ENCODE measurements around the gene CTU2.
A peak's percentile ranks its signal among the peaks of the same experiment; 100 is the strongest.

CTU2 gene

DNA sequence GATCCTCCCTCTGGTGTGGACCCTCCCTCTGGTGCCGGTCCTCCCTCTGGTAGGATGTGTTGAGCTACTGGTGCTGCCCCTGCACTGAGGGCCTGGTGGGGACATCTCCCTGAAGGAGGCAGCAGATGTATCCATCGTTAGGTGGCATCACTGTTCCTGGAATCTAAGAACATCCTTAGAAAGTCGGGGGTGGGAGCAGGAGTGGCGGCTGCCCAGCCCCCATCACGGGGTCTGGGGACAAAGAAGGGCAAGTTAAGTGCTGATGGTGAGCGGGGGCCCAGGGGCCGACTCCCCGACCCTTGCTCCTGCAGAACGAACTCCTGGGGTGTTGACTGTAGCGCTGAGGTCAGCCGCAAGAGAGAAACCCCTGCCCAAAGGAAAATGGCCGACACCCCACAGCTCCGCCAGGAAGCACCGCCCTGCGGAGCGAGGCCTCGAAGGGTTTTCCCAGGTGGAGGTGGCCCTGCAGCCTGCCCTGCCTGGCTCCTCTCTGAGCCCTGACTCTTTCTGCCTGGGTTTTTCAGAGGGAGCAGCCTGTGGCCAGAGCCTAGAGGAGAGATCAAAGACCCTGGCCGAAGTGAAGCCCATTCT, 5.5 kb downstream of the CTU2 start:
- TF ChIP-seq GFI1B (tag by site-specific recombination; IDR thresholded peaks at IDR 0.05) (no peak), SP2 (tag by site-specific recombination; IDR thresholded peaks at IDR 0.05) (peak; percentile 25), ZSCAN16 (tag by site-specific recombination; IDR thresholded peaks at IDR 0.05) (no peak), ZNF548 (tag by site-specific recombination; IDR thresholded peaks at IDR 0.05) (no peak)
- TF ChIP-seq, protein P1, sequence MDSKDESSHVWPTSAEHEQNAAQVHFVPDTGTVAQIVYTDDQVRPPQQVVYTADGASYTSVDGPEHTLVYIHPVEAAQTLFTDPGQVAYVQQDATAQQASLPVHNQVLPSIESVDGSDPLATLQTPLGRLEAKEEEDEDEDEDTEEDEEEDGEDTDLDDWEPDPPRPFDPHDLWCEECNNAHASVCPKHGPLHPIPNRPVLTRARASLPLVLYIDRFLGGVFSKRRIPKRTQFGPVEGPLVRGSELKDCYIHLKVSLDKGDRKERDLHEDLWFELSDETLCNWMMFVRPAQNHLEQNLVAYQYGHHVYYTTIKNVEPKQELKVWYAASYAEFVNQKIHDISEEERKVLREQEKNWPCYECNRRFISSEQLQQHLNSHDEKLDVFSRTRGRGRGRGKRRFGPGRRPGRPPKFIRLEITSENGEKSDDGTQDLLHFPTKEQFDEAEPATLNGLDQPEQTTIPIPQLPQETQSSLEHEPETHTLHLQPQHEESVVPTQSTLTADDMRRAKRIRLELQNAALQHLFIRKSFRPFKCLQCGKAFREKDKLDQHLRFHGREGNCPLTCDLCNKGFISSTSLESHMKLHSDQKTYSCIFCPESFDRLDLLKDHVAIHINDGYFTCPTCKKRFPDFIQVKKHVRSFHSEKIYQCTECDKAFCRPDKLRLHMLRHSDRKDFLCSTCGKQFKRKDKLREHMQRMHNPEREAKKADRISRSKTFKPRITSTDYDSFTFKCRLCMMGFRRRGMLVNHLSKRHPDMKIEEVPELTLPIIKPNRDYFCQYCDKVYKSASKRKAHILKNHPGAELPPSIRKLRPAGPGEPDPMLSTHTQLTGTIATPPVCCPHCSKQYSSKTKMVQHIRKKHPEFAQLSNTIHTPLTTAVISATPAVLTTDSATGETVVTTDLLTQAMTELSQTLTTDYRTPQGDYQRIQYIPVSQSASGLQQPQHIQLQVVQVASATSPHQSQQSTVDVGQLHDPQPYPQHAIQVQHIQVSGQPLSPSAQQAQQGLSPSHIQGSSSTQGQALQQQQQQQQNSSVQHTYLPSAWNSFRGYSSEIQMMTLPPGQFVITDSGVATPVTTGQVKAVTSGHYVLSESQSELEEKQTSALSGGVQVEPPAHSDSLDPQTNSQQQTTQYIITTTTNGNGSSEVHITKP (tag by site-specific recombination; IDR thresholded peaks at IDR 0.05) = peak; percentile 54
- TF ChIP-seq, protein P2, sequence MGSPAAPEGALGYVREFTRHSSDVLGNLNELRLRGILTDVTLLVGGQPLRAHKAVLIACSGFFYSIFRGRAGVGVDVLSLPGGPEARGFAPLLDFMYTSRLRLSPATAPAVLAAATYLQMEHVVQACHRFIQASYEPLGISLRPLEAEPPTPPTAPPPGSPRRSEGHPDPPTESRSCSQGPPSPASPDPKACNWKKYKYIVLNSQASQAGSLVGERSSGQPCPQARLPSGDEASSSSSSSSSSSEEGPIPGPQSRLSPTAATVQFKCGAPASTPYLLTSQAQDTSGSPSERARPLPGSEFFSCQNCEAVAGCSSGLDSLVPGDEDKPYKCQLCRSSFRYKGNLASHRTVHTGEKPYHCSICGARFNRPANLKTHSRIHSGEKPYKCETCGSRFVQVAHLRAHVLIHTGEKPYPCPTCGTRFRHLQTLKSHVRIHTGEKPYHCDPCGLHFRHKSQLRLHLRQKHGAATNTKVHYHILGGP (tag by site-specific recombination; IDR thresholded peaks at IDR 0.05) = peak; percentile 90
- Histone ChIP-seq H3K27ac (ENCODE audit: extremely low read depth, low read depth, low read length) (0 out of 2 replicates have a peak overlapping the region, but pooled peaks have one; percentile 9), H3K4me1 (ENCODE audit: control insufficient read depth, insufficient read depth, low read length) (no peaks in the 10 kb centered on the region), H3K9me3 (ENCODE audit: control insufficient read depth, insufficient read depth, low read depth, low read length) (no peaks in the 10 kb centered on the region), H3K36me3 (ENCODE audit: control insufficient read depth in 2 of 2, insufficient read depth in 1 of 2, low read length in 2 of 2) (peaks cover 0 to 55% of the 10 kb centered on the region in 2 experiments; a peak in 1 of 3 replicates), H3K4me3 (ENCODE audit: low read depth, low read length) (no peak overlapping the region)
- ChIA-PET POLR2A (no interaction called here), CTCF (no interaction called here)

DNA sequence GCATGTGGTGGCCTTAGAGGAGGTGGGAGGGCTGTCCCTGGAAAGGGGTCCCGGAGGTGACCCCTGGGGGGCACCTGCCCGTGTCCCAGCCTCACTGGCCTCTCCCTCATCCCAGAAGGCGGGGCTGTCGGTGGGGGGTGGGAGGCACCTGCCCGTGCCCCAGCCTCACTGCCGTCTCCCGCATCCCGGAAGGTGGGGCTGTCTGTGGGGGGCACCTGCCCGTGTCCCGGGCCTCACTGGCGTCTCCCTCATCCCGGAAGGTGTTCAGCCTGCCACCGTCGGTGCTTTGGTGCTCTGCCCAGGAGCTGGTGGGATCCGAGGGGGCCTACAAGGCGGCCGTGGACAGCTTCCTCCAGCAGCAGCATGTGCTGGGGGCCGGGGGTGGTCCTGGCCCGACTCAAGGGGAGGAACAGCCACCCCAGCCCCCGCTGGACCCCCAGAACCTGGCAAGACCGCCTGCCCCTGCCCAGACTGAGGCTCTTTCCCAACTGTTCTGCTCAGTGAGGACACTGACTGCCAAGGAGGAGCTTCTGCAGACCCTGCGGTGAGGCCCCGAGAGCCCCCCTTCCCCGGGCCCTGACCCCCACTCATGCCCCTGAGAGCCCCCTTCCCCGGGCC, 6.2 kb downstream of the CTU2 start:
- CTCF ChIA-PET = no interaction called here
- no peaks in the 10 kb centered on the region for H3K4me1 ChIP-seq (ENCODE audit: control insufficient read depth, insufficient read depth, low read length)
- H3K36me3 ChIP-seq (ENCODE audit: control insufficient read depth in 2 of 2, insufficient read depth in 1 of 2, low read length in 2 of 2) = peaks cover 0 to 62% of the 10 kb centered on the region in 2 experiments; a peak in 1 of 3 replicates
- H3K27ac ChIP-seq (ENCODE audit: extremely low read depth, low read depth, low read length) = no peak overlapping the region
- no peak overlapping the region for H3K4me3 ChIP-seq (ENCODE audit: low read depth, low read length)
- H3K9me3 ChIP-seq (ENCODE audit: control insufficient read depth, insufficient read depth, low read depth, low read length) = no peaks in the 10 kb centered on the region
- POLR2A ChIA-PET = no interaction called here
- TF ChIP-seq GLIS2 (tag by site-specific recombination; IDR thresholded peaks at IDR 0.05) (peak; percentile 57; the same call in 1 of the 2 replicates), ZNF335 (tag by site-specific recombination; conservative IDR thresholded peaks at IDR 0.05) (no peak), ZNF623 (tag by site-specific recombination; IDR thresholded peaks at IDR 0.05) (no peak), ZNF146 (tag by site-specific recombination; IDR thresholded peaks at IDR 0.05) (no peak), SP2 (tag by site-specific recombination; IDR thresholded peaks at IDR 0.05) (0 out of 2 replicates have a peak, but pooled peaks have one; percentile 7), OVOL3 (tag by site-specific recombination; IDR thresholded peaks at IDR 0.05) (no peak), ZBTB17 (tag by site-specific recombination; IDR thresholded peaks at IDR 0.05) (no peak), ZBTB7A (tag by site-specific recombination; IDR thresholded peaks at IDR 0.05; ENCODE audit: low read depth) (0 out of 2 replicates have a peak, but pooled peaks have one; percentile 39), GLIS1 (tag by site-specific recombination; IDR thresholded peaks at IDR 0.05) (0 out of 2 replicates have a peak, but pooled peaks have one; percentile 9), ZNF248 (tag by site-specific recombination; IDR thresholded peaks at IDR 0.05) (no peak)
- TF ChIP-seq, protein P3, sequence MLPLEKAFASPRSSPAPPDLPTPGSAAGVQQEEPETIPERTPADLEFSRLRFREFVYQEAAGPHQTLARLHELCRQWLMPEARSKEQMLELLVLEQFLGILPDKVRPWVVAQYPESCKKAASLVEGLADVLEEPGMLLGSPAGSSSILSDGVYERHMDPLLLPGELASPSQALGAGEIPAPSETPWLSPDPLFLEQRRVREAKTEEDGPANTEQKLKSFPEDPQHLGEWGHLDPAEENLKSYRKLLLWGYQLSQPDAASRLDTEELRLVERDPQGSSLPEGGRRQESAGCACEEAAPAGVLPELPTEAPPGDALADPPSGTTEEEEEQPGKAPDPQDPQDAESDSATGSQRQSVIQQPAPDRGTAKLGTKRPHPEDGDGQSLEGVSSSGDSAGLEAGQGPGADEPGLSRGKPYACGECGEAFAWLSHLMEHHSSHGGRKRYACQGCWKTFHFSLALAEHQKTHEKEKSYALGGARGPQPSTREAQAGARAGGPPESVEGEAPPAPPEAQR (tag by site-specific recombination; IDR thresholded peaks at IDR 0.05) = no peak
- TF ChIP-seq, protein P4, sequence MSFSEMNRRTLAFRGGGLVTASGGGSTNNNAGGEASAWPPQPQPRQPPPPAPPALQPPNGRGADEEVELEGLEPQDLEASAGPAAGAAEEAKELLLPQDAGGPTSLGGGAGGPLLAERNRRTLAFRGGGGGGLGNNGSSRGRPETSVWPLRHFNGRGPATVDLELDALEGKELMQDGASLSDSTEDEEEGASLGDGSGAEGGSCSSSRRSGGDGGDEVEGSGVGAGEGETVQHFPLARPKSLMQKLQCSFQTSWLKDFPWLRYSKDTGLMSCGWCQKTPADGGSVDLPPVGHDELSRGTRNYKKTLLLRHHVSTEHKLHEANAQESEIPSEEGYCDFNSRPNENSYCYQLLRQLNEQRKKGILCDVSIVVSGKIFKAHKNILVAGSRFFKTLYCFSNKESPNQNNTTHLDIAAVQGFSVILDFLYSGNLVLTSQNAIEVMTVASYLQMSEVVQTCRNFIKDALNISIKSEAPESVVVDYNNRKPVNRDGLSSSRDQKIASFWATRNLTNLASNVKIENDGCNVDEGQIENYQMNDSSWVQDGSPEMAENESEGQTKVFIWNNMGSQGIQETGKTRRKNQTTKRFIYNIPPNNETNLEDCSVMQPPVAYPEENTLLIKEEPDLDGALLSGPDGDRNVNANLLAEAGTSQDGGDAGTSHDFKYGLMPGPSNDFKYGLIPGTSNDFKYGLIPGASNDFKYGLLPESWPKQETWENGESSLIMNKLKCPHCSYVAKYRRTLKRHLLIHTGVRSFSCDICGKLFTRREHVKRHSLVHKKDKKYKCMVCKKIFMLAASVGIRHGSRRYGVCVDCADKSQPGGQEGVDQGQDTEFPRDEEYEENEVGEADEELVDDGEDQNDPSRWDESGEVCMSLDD (tag by site-specific recombination; IDR thresholded peaks at IDR 0.05) = peak; percentile 57; the same call in 1 of the 2 replicates

Data from HEK293 (cell line).